B cell (primary cell): Measurements from ENCODE around the gene BTK. TPM values are rescaled to one million over a fixed set of nuclear protein-coding genes. Genes with fewer than 3 reads are reported as not detected.

Experiments used
- ATAC-seq: fragments of 200-7000 bp; cut with Tn5 transposase; one replicate; pipeline ENCODE4 v1.10.0; 2021; ENCODE audit warnings: low read depth, mild to moderate bottlenecking, moderate number of reproducible peaks, moderate library complexity
- CTCF ChIA-PET: fragments of 350-600 bp; sonication (Branson Sonifier 250); formaldehyde crosslinking; loops from one replicate; lab custom pipeline; 2021; ENCODE audit warnings: antibody characterized with exemption, inconsistent platforms; lab: Charles Lee
- POLR2A ChIA-PET: fragments of 350-600 bp; sonication (Branson Sonifier 250); formaldehyde crosslinking; loops from one replicate; lab custom pipeline; 2021; ENCODE audit warnings: antibody characterized with exemption; lab: Charles Lee
- DNase-seq: peaks from one replicate; pipeline ENCODE4 v3.0.0; 2013
- H2AFZ ChIP-seq: 2 replicates; pipeline ENCODE4 v1.6.1; 2012; ENCODE audit warnings: mild to moderate bottlenecking, low read depth, low read length; ENCODE audit not compliant: insufficient read depth, poor library complexity, severe bottlenecking
- H3K27ac ChIP-seq, 2 donors: 1 replicate in 1 of 2; 2 replicates in 1 of 2; pipeline ENCODE4 v1.5.1; 2012 to 2013; ENCODE audit warnings: low read length in 2 of 2, mild to moderate bottlenecking in 2 of 2, moderate library complexity in 1 of 2
- H3K27me3 ChIP-seq, 4 experiments: fragments of 200-600 bp in 1 of 4; sonication (generic) in 1 of 4; replicated peaks in 1 of 4; 1 replicate in 2 of 4; 2 replicates in 2 of 4; pipeline versions ENCODE4 v1.6.1 to v1.7.0; 2013 to 2016; ENCODE audit warnings: low read length in 3 of 4, mild to moderate bottlenecking in 2 of 4, mixed read lengths in 1 of 4, moderate library complexity in 1 of 4; ENCODE audit not compliant: insufficient read depth in 4 of 4, control insufficient read depth in 3 of 4; ENCODE audit errors: control extremely low read depth in 1 of 4
- H3K36me3 ChIP-seq, 2 experiments: replicated peaks in 1 of 2; 1 replicate in 1 of 2; 2 replicates in 1 of 2; pipeline versions ENCODE4 v1.6.1 to v1.7.1; 2013; ENCODE audit warnings: low read length in 1 of 2; ENCODE audit not compliant: insufficient read depth in 2 of 2, control insufficient read depth in 1 of 2; ENCODE audit errors: control extremely low read depth in 1 of 2, extremely low read depth in 1 of 2
- H3K4me1 ChIP-seq, 2 donors: fragments of 200-600 bp in 1 of 2; sonication (generic) in 1 of 2; 1 replicate in 1 of 2; 2 replicates in 1 of 2; pipeline versions ENCODE4 v1.5.1 to v1.6.1; 2013 to 2017; ENCODE audit warnings: low read length in 2 of 2; ENCODE audit not compliant: control insufficient read depth in 2 of 2, insufficient read depth in 2 of 2
- H3K4me2 ChIP-seq: replicated peaks from 2 replicates; pipeline ENCODE3; 2012; ENCODE audit warnings: mild to moderate bottlenecking, low read depth, low read length; ENCODE audit not compliant: poor library complexity, severe bottlenecking
- H3K4me3 ChIP-seq, 5 experiments: fragments of 200-600 bp in 1 of 5; sonication (generic) in 1 of 5; 1 replicate in 3 of 5; 2 replicates in 2 of 5; pipeline versions ENCODE4 v1.5.1 to v1.7.0; 2011 to 2016; ENCODE audit warnings: low read length in 4 of 5, mild to moderate bottlenecking in 4 of 5, low read depth in 2 of 5, control low read depth in 1 of 5, moderate library complexity in 1 of 5; ENCODE audit not compliant: insufficient read depth in 1 of 5; ENCODE audit errors: control extremely low read depth in 1 of 5, extremely low read depth in 1 of 5
- H3K79me2 ChIP-seq: fragments of 200-600 bp; sonication (generic); one replicate; pipeline ENCODE4 v1.6.0; 2016; ENCODE audit warnings: low read length; ENCODE audit not compliant: control insufficient read depth, insufficient read depth
- H3K9ac ChIP-seq: fragments of 200-600 bp; sonication (generic); 2 replicates; pipeline ENCODE4 v1.6.1; 2017; ENCODE audit warnings: mild to moderate bottlenecking, low read length, moderate library complexity
- H3K9me3 ChIP-seq, 3 donors: one replicate each; pipeline versions ENCODE4 v1.6.1 to v1.7.1; 2013; ENCODE audit warnings: low read length in 2 of 3; ENCODE audit not compliant: control insufficient read depth in 2 of 3, insufficient read depth in 1 of 3; ENCODE audit errors: control extremely low read depth in 1 of 3
- H4K20me1 ChIP-seq: 2 replicates; pipeline ENCODE4 v1.6.0; 2012; ENCODE audit warnings: mild to moderate bottlenecking, low read length; ENCODE audit not compliant: insufficient read depth, control insufficient read depth, poor library complexity, severe bottlenecking
- H3K27ac Mint-ChIP-seq: one replicate; pipeline ENCODE4 v1.8.0; 2021; ENCODE audit warnings: mixed read lengths
- H3K27me3 Mint-ChIP-seq: one replicate; pipeline ENCODE4 v1.8.0; 2021; ENCODE audit warnings: mixed read lengths
- H3K4me1 Mint-ChIP-seq: one replicate; pipeline ENCODE4 v1.8.0; 2021; ENCODE audit warnings: mixed read lengths
- H3K4me3 Mint-ChIP-seq: one replicate; pipeline ENCODE4 v1.8.0; 2021; ENCODE audit warnings: mixed read lengths
- H3K9me3 Mint-ChIP-seq: one replicate; pipeline ENCODE4 v1.8.0; 2022; ENCODE audit warnings: mixed read lengths; ENCODE audit not compliant: insufficient read depth
- CTCF ChIP-seq: fragments of 200-600 bp; IDR thresholded peaks from one replicate; pipeline ENCODE4 v1.8.0; 2022; ENCODE audit warnings: antibody characterized with exemption, mild to moderate bottlenecking
- EZH2 ChIP-seq: IDR thresholded peaks from 2 replicates; pipeline ENCODE4 v1.6.1; 2012; ENCODE audit warnings: borderline replicate concordance, low read depth, mild to moderate bottlenecking, moderate library complexity, low read length; ENCODE audit not compliant: insufficient read depth, poor library complexity, severe bottlenecking
- WGBS: methylation state at CpG from one replicate; pipeline ENCODE4 v1.1.5; 2013; ENCODE audit warnings: missing lambda C conversion rate; ENCODE audit not compliant: insufficient coverage; 5-methylcytosine and 5-hydroxymethylcytosine counted together
- intact Hi-C: fragments of 100-400 bp; cut with micrococcal nuclease; formaldehyde crosslinking; loops from one replicate; pipeline ENCODE4 v1.10.0; 2022
- polyA plus RNA-seq: library from polyadenylated mRNA; depleted of rRNA; stranded (reverse); fragments of >200 nt; gene quantifications from 2 replicates; pipeline ENCODE4 v1.2.3, GENCODE V29; 2012
- total RNA-seq, 2 donors: library from RNA; stranded (reverse); fragments of 120-200 nt in 1 of 2; gene quantifications; 1 replicate in 1 of 2; 2 replicates in 1 of 2; pipeline versions ENCODE4 v1.2.3 to v1.2.4, GENCODE V29; 2013 to 2022

The BTK gene
- total and polyA plus RNA-seq, 2 donors (not counting 1 experiment from before 2014, with no cell fraction given) = 166 to 235 TPM

- Histone ChIP-seq H3K4me2 (peak overlapping the region; percentile 77), H3K27me3 (no peaks in the 10 kb centered on the region), H3K79me2 (peaks cover 63% of the 10 kb centered on the region), H3K9ac (peak overlapping the region; percentile 82), H3K27ac (peak overlapping the region; percentile 96 to 98), H2AFZ (peak overlapping the region; percentile 8), H4K20me1 (no peaks in the 10 kb centered on the region), H3K4me1 (peaks cover 30 to 34% of the 10 kb centered on the region in 2 donors), H3K9me3 (no peaks in the 10 kb centered on the region), H3K4me3 (peak overlapping the region; percentile 68 to 85 (median 75)), H3K36me3 (peaks cover 1 to 19% of the 10 kb centered on the region in 2 experiments)
- DNase-seq (no peak), ATAC-seq (no peak)
- ChIA-PET POLR2A (no interaction called here), CTCF (no interaction called here)
- WGBS = 0% methylated on average over 2 of the region's 8 CpGs
- H3K4me1 Mint-ChIP-seq = peaks cover 43% of the 10 kb centered on the region
- H3K4me3 Mint-ChIP-seq = peak overlapping the region; percentile 99
- intact Hi-C loops = loop anchor here (1.0 to 5.0 kb wide), 5 partner anchors 17 to 1244 kb away; partner anchors contain the start of genes GPRASP1, RPL36A, TIMM8A and TRMT2B
- H3K27ac Mint-ChIP-seq = peak overlapping the region; percentile 100
- no peak for TF ChIP-seq EZH2
- no peak for TF ChIP-seq CTCF
- H3K27me3 Mint-ChIP-seq = no peaks in the 10 kb centered on the region
- H3K9me3 Mint-ChIP-seq = no peaks in the 10 kb centered on the region
Observed at GRCh38 chrX:101408532-101408841, 22.5 kb upstream of the BTK start.

GRCh38 chrX:101407748-101408531 lies 21.9 kb upstream of the BTK start, which contains the start of the genes GLA and HNRNPH2:
Gene GLA (minus strand): TSS chrX:101407925. CDS start chrX:101407903, 22 bp downstream.
Gene HNRNPH2 (plus strand): TSS chrX:101408222. CDS start chrX:101411989, 3,767 bp downstream.
- POLR2A ChIA-PET = interaction anchor here (0.6 to 1.9 kb wide), 3 partner anchors 10 to 18 kb away, joined by 3 to 7 read pairs (median 3); partner anchors contain the start of gene RPL36A
- H3K4me2 ChIP-seq = peak within 1 kb of the TSS; percentile 77

More at GRCh38 chrX:101407748-101408531, 21.9 kb upstream of the BTK start, which contains the start of the genes GLA and HNRNPH2:
- Mint-ChIP-seq H3K4me1 (peaks cover 38% of the 10 kb centered on the region), H3K4me3 (peak within 1 kb of the TSS; percentile 99), H3K27ac (peak within 1 kb of the TSS; percentile 100), H3K27me3 (no peaks in the 10 kb centered on the region), H3K9me3 (no peaks in the 10 kb centered on the region)
- H3K4me1 ChIP-seq = peaks cover 29 to 34% of the 10 kb centered on the region in 2 donors
- TF ChIP-seq EZH2 = no peak
- no peak for TF ChIP-seq CTCF
- H3K27ac ChIP-seq = peak within 1 kb of the TSS; percentile 96 to 98
- intact Hi-C loops = loop anchor here (1.0 to 5.0 kb wide), 5 partner anchors 17 to 1244 kb away; partner anchors contain the start of genes GPRASP1, RPL36A, TIMM8A and TRMT2B
- no peaks in the 10 kb centered on the region for H3K9me3 ChIP-seq
- DNase-seq = peak; percentile 97
- H4K20me1 ChIP-seq = no peaks in the 10 kb centered on the region
- peak within 1 kb of the TSS; percentile 87 for H3K9ac ChIP-seq
- peaks cover 59% of the 10 kb centered on the region for H3K79me2 ChIP-seq
- WGBS = 0% methylated on average over 7 of the region's 47 CpGs
- H2AFZ ChIP-seq = peak within 1 kb of the TSS; percentile 60
- peak within 1 kb of the TSS; percentile 68 to 89 (median 84) for H3K4me3 ChIP-seq
- CTCF ChIA-PET = no interaction called here
- H3K27me3 ChIP-seq = no peaks in the 10 kb centered on the region
- H3K36me3 ChIP-seq = peaks cover 0 to 17% of the 10 kb centered on the region in 2 experiments
- ATAC-seq = peak; percentile 83
